HUES6 (cell line): ENCODE data around the gene ZNF548.

ENCODE experiments used
- H3K27ac ChIP-seq: 2 replicates; pipeline ENCODE4 v1.7.0; 2013; ENCODE audit warnings: low read depth, mild to moderate bottlenecking, low read length, inconsistent platforms
- H3K27me3 ChIP-seq: 2 replicates; pipeline ENCODE4 v1.6.1; 2013; ENCODE audit warnings: low read length; ENCODE audit not compliant: control insufficient read depth, insufficient read depth
- H3K36me3 ChIP-seq: 2 replicates; pipeline ENCODE4 v1.6.1; 2013; ENCODE audit warnings: low read length; ENCODE audit not compliant: control insufficient read depth, insufficient read depth
- H3K4me1 ChIP-seq: 2 replicates; pipeline ENCODE4 v1.6.1; 2013; ENCODE audit warnings: low read length; ENCODE audit not compliant: control insufficient read depth, insufficient read depth
- H3K4me3 ChIP-seq: 2 replicates; pipeline ENCODE4 v1.5.1; 2013; ENCODE audit warnings: low read depth, low read length
- H3K9ac ChIP-seq: one replicate; pipeline ENCODE4 v1.6.1; 2013; ENCODE audit warnings: mild to moderate bottlenecking, low read length
- H3K9me3 ChIP-seq: 2 replicates; pipeline ENCODE4 v1.6.1; 2013; ENCODE audit warnings: low read depth, low read length; ENCODE audit not compliant: control insufficient read depth, insufficient read depth

The ZNF548 gene

DNA sequence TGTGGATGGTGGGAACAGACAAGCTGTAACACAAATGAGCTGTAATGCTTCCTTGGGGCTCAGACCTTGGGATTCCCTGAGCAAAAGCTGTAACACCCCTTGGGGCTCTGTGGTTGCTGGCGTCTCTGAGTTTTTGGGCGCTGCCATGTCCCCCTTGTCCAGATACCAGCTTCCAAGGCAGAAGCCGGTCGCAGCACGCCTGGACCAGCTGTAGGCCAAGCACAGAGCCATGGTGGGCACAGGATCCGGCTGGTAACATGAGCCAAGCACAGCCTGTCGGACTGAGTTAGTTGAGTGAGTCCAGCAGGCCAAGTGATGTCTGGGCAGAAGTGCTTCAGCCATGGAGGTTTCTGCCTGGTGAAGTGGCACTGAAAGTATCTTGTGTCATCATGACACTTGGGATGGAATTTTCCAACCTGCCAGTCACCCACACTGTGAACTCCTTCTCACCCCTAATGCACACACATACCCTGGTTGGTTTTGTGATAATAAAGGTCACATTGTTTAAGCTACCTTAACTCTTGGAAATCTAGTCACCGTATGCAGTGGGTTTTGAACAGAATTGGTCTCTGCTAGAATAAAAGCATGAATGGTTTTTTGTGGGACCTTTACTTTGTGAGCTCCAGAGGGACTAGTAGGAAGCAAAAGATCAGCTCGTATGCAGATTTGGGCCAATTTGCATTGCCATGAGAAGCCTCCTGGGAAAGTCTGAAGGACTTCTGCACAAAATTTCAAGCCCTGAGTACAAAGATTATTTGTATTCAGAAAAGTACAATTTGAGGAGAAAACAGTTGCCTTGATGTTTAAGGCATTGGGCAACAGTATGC lies 14.3 kb downstream of the ZNF548 start:
- Histone ChIP-seq H3K4me3 (no peak overlapping the region), H3K4me1 (no peaks in the 10 kb centered on the region), H3K9me3 (peaks cover 4% of the 10 kb centered on the region; the same call in 1 of the 2 replicates), H3K27ac (no peak overlapping the region), H3K36me3 (peaks cover 6% of the 10 kb centered on the region), H3K27me3 (no peaks in the 10 kb centered on the region), H3K9ac (no peak overlapping the region)

DNA sequence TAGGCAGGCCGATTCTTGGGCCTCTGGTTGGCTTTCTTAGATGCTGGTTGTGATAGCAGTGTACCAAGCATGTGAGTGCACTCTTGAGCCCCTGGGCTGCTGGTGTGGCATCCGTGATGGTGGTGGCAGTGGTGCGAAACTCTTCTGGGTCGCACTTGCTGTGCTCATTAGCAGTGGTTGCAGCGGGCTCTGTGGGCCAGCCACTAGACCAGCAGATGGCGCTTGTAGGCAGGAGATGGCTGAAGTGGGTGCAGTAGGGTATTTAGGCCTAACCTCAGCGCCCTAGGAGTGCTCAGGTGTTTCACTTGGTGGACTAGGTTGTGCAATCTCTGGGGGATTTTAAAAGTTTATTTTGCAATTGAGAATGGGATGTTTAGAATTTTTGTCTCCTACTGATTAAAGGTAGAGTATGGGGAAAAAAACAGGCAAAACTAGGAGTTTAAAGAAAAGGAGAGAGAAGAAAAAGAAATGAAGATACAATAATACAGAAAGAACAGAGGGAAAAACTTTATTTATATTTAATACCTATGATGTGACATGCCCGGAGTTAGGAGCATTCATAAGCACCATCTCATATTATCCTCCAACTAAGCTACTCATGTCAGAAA lies 17.0 kb downstream of the ZNF548 start:
- no peaks in the 10 kb centered on the region for H3K27me3 ChIP-seq
- H3K9me3 ChIP-seq, result peaks cover 4% of the 10 kb centered on the region; the same call in 1 of the 2 replicates
- H3K4me1 ChIP-seq, result 0 out of 2 replicates have a peak, but pooled peaks cover 3% of the 10 kb centered on the region
- no peak overlapping the region for H3K9ac ChIP-seq
- H3K27ac ChIP-seq, result no peak overlapping the region
- H3K4me3 ChIP-seq, result no peak overlapping the region
- no peaks in the 10 kb centered on the region for H3K36me3 ChIP-seq

DNA sequence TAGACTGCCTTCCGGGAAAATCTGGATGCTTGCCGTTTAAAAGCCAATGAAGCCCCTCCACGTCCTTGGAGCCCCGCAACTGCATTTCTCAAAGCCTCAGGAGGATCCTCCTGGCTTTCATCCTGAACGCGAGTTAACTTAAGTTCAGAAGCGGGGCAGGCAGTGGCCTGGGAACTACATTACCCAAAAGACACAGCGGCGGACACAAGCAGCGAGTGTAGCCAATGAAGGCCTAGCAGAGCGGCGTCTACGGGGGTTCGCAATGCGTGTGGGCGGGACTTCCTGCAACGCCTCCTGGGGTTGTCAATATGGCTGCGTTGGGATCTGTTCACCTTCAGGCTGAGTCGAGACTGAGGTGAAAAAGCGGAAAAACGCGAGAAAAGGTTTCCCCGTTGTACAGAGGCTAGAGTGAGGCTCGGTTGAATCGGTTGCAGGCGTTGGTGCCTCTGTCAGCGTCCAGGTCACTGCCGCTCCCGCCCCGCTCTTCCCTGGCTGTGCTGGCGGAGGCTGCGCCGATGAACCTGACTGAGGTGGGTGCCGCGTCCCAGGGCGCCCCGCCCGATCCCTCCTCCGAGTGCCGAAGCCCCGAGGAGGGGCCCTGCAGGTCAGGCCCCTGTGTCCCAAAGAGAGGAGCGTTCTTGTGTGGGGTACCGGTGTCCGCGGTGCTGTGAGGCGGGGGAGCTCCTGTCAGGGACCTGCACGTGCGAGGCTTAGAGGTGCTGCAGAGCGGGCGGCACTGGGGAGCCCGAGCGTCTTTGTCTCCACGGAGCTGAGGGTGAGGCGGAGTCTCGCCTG lies 21.4 kb downstream of the ZNF548 start, which contains the start of gene ZNF17:
TSS of gene ZNF17 (plus strand) at position 285 of the 795 bp plus-strand sequence. CDS start 2,455 bp downstream, outside the sequence.
- H3K36me3 ChIP-seq, result peaks cover 6% of the 10 kb centered on the region; the same call in 1 of the 2 replicates
- H3K27ac ChIP-seq, result no peak within 1 kb of the TSS
- H3K4me3 ChIP-seq, result peak within 1 kb of the TSS; percentile 88
- peak within 1 kb of the TSS; percentile 81 for H3K9ac ChIP-seq
- peaks cover 7% of the 10 kb centered on the region; the same call in 1 of the 2 replicates for H3K4me1 ChIP-seq
- no peaks in the 10 kb centered on the region for H3K27me3 ChIP-seq
- no peaks in the 10 kb centered on the region for H3K9me3 ChIP-seq

DNA sequence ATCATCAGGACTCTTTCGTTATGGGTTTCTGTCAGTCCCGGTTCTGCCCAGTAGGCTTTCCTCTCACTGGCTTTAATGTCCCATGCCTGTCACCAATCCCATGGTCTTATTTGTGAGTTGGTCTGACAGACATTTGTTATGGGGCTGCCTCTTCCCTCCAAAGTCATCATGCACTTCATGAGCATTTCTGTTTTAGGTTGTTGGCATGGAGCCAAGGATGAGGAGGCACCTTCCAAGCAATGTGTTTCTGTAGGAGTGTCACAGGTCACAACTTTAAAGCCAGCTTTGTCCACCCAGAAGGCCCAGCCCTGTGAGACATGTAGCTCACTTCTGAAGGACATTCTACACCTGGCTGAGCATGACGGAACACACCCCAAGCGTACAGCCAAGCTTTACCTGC lies 29.8 kb downstream of the ZNF548 start:
- no peak overlapping the region for H3K4me3 ChIP-seq
- no peak overlapping the region for H3K27ac ChIP-seq
- no peaks in the 10 kb centered on the region for H3K4me1 ChIP-seq
- peaks cover 29% of the 10 kb centered on the region for H3K36me3 ChIP-seq
- no peaks in the 10 kb centered on the region for H3K27me3 ChIP-seq
- no peak overlapping the region for H3K9ac ChIP-seq
- no peaks in the 10 kb centered on the region for H3K9me3 ChIP-seq

DNA sequence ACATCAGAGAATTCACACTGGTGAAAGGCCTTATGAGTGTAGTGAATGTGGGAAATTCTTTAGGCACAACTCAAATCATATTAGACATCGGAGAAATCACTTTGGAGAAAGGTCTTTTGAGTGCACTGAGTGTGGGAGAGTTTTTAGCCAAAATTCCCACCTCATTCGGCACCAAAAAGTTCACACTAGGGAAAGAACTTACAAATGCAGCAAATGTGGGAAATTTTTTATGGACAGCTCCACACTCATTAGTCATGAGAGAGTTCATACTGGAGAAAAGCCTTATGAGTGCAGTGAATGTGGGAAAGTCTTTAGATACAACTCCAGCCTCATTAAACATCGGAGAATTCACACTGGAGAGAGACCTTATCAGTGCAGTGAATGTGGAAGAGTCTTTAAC lies 31.4 kb downstream of the ZNF548 start:
- H3K9ac ChIP-seq, result no peak overlapping the region
- peaks cover 29% of the 10 kb centered on the region for H3K36me3 ChIP-seq
- no peaks in the 10 kb centered on the region for H3K4me1 ChIP-seq
- H3K27ac ChIP-seq, result no peak overlapping the region
- no peak overlapping the region for H3K4me3 ChIP-seq
- H3K27me3 ChIP-seq, result no peaks in the 10 kb centered on the region
- no peaks in the 10 kb centered on the region for H3K9me3 ChIP-seq

DNA sequence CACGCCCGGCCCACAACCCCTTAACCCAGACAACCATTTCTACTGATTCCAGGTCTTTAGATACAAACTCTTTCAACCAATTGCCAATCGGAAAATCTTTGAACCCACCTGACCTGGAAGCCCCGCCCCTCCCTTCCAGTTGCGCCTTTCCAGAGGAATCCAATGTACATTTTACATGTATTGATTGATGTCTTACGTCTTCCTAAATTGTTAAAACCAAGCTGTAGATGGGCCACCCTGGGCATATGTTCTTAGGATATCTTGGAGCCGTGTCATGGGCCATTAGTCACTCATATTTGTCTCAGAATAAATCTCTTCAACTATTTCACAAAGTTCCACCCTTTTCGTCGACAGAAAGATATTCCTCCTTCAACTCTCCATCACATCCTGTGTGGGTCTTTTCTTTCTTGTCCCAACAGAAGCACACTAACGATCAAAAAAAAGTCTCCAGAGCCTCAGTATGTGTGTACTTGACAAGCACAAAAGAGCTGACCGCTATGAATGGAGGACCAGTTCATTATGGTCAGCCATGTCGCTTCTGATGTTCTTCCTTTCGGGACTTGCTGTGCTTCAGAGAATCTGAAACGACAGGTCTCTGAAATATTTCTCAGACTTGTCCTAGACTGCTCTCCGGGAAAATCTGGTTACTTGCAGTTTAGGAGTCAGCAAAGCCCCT lies 44.9 kb downstream of the ZNF548 start:
- H3K9me3 ChIP-seq, result no peaks in the 10 kb centered on the region
- 0 out of 2 replicates have a peak, but pooled peaks cover 7% of the 10 kb centered on the region for H3K4me1 ChIP-seq
- peak overlapping the region; percentile 86 for H3K4me3 ChIP-seq
- peak overlapping the region; percentile 63 for H3K9ac ChIP-seq
- H3K36me3 ChIP-seq, result peaks cover 11% of the 10 kb centered on the region
- H3K27ac ChIP-seq, result peak overlapping the region; percentile 24; the same call in 1 of the 2 replicates
- no peaks in the 10 kb centered on the region for H3K27me3 ChIP-seq

DNA sequence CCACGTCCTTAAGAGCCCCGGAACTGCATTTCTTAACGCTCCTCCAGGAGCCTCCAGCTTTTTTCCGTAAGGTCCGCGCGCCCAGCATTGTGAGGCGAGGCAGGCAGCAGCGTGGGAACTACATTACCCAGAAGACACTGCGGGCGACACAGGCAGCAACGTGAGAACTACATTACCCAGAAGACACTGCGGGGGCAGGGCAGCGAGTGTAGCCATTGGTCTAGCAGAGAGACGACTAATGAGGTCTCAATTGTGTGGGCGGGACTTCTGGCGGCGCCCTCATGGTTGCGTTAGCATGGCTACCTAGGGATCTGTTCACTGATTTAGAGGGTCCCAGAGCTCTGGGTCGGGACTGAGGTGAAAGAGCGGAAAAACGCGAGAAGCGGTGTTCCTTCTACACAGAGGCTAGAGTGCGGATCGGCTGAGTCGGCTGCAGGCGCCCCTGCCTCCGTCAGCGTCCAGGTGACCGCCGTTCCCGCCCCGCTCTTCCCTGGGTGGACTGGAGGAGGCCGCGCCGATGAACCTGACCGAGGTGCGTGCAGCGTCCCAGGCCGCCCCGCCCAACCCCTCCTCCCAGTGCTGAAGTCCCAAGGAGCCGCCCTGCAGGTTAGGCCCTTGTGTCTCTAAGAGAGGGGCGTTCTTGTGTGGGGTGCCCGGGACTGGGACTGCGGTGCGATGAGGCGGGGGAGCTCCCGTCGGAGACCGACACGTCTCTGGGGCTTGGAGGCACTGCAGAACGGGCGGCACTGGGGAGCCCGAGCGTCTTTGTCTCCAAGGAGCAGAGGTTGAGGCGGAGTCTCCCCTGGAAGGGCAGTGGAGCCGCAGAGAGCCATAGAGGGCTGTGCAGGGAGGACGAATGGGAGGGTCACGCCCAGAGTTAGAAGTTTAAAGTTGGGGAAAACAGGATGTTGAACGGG lies 45.7 kb downstream of the ZNF548 start, which contains the start of gene ZNF749:
TSS of gene ZNF749 (plus strand) at position 264 of the 917 bp plus-strand sequence. CDS start at position 518, 254 bp downstream.
- Histone ChIP-seq H3K4me1 (0 out of 2 replicates have a peak, but pooled peaks cover 7% of the 10 kb centered on the region), H3K27ac (peak within 1 kb of the TSS; percentile 68), H3K4me3 (peak within 1 kb of the TSS; percentile 86), H3K36me3 (peaks cover 11% of the 10 kb centered on the region), H3K9me3 (no peaks in the 10 kb centered on the region), H3K27me3 (no peaks in the 10 kb centered on the region), H3K9ac (peak within 1 kb of the TSS; percentile 78)

DNA sequence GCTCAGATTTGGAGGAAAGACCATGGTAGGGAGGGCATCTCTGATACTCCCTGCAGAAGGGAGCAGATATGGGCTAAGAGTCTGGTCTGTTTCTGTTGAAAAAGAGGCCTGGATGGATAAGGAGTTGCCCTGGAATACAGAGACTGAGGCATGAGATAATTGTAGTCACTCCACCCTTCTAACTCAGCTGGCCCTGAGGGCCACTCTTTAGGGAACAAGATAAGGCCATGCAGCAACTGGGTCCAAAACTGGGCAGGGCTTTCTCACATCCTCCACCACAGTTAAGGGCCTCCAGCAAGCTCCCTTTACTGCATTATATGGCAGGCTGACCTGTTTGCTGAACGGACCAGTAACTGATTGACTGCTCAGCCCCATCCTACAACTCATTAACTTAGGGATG lies 46.8 kb downstream of the ZNF548 start:
- Histone ChIP-seq H3K4me3 (peak overlapping the region; percentile 86), H3K36me3 (peaks cover 11% of the 10 kb centered on the region), H3K27me3 (no peaks in the 10 kb centered on the region), H3K27ac (no peak overlapping the region), H3K9ac (peak overlapping the region; percentile 78), H3K4me1 (0 out of 2 replicates have a peak, but pooled peaks cover 7% of the 10 kb centered on the region), H3K9me3 (no peaks in the 10 kb centered on the region)

DNA sequence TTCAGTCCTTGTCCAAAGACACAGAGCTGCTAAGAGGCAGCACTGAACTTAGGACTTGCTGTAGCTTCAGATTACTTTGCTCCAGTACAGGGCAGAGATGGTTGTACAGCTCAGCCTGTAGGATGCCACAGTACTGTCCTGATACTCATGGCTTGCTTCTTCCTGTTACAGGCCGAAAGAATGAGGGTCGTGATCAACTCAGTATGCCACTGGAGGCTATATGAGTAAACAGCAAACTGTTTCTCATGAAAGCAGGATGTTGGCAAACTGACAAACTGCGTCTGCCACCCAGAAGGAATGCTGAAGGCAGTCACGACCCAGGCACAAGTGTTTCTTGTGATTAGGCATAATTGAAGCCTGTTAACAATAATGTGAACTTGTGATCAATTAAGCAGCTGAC lies 48.3 kb downstream of the ZNF548 start:
- H3K9ac ChIP-seq, result no peak overlapping the region
- H3K4me1 ChIP-seq, result 0 out of 2 replicates have a peak, but pooled peaks cover 7% of the 10 kb centered on the region
- H3K4me3 ChIP-seq, result no peak overlapping the region
- H3K27ac ChIP-seq, result no peak overlapping the region
- no peaks in the 10 kb centered on the region for H3K27me3 ChIP-seq
- H3K36me3 ChIP-seq, result peaks cover 24% of the 10 kb centered on the region
- H3K9me3 ChIP-seq, result no peaks in the 10 kb centered on the region
